GM23338 (cell line): ENCODE results near the gene MARCHF9. TPM values are rescaled to one million over a fixed set of nuclear protein-coding genes. Genes with fewer than 3 reads are reported as not detected.

Experiments used
- ATAC-seq: fragments of 200-7000 bp; cut with Tn5 transposase; 3 replicates; pipeline ENCODE4 v1.9.1; 2020
- DNase-seq: peaks from one replicate; pipeline ENCODE4 v3.0.0-alpha.2; 2015; ENCODE audit warnings: low spot score
- H2AFZ ChIP-seq: fragments of 200-600 bp; sonication (generic); 2 replicates; pipeline ENCODE4 v1.8.0; 2016; ENCODE audit warnings: antibody characterized with exemption, mild to moderate bottlenecking, moderate library complexity
- H3F3A ChIP-seq: fragments of 200-600 bp; sonication (generic); replicated peaks from 2 replicates; pipeline ENCODE4 v1.8.0; 2017; ENCODE audit warnings: antibody characterized with exemption, mixed run types, low read depth
- H3K27ac ChIP-seq: fragments of 200-600 bp; sonication (generic); 2 replicates; pipeline ENCODE4 v1.6.1; 2016; ENCODE audit warnings: low read depth
- H3K27me3 ChIP-seq: fragments of 200-600 bp; sonication (generic); 2 replicates; pipeline ENCODE4 v1.8.0; 2016; ENCODE audit warnings: mild to moderate bottlenecking, mixed run types, moderate library complexity; ENCODE audit not compliant: insufficient read depth
- H3K36me3 ChIP-seq: fragments of 200-600 bp; sonication (generic); 2 replicates; pipeline ENCODE4 v1.8.0; 2016; ENCODE audit warnings: mild to moderate bottlenecking; ENCODE audit not compliant: insufficient read depth
- H3K4me1 ChIP-seq: fragments of 200-600 bp; sonication (generic); 2 replicates; pipeline ENCODE4 v1.8.0; 2016; ENCODE audit warnings: mild to moderate bottlenecking, moderate library complexity; ENCODE audit not compliant: insufficient read depth
- H3K4me2 ChIP-seq: fragments of 200-600 bp; sonication (generic); 2 replicates; pipeline ENCODE4 v1.7.1; 2017; ENCODE audit warnings: mixed run types
- H3K4me3 ChIP-seq: fragments of 200-600 bp; sonication (generic); 2 replicates; pipeline ENCODE4 v1.6.1; 2016; ENCODE audit warnings: mixed run types
- H3K79me2 ChIP-seq: fragments of 200-600 bp; sonication (generic); replicated peaks from 2 replicates; pipeline ENCODE4 v1.8.0; 2017; ENCODE audit warnings: mild to moderate bottlenecking; ENCODE audit not compliant: insufficient read depth
- H3K9me2 ChIP-seq: fragments of 200-600 bp; sonication (generic); 2 replicates; pipeline ENCODE4 v1.8.0; 2017; ENCODE audit not compliant: insufficient read depth
- H4K20me1 ChIP-seq: fragments of 200-600 bp; sonication (generic); replicated peaks from 2 replicates; pipeline ENCODE4 v1.8.0; 2017; ENCODE audit warnings: mild to moderate bottlenecking; ENCODE audit not compliant: insufficient read depth
- H3K27ac Mint-ChIP-seq: 2 replicates; pipeline ENCODE4 v1.8.0; 2020; ENCODE audit warnings: inconsistent platforms, mild to moderate bottlenecking, moderate library complexity, mixed read lengths
- H3K27me3 Mint-ChIP-seq: 3 replicates; pipeline ENCODE4 v1.8.0; 2022; ENCODE audit warnings: low read depth, mild to moderate bottlenecking, moderate library complexity, mixed read lengths, inconsistent platforms; ENCODE audit not compliant: insufficient read depth, poor library complexity
- H3K36me3 Mint-ChIP-seq: 3 replicates; pipeline ENCODE4 v1.8.0; 2021; ENCODE audit warnings: low read depth, mild to moderate bottlenecking, inconsistent platforms, moderate library complexity, mixed read lengths
- H3K4me1 Mint-ChIP-seq: 3 replicates; pipeline ENCODE4 v1.8.0; 2020; ENCODE audit warnings: mild to moderate bottlenecking, inconsistent platforms, mixed read lengths
- H3K4me3 Mint-ChIP-seq: 3 replicates; pipeline ENCODE4 v1.8.0; 2021; ENCODE audit warnings: moderate library complexity, mild to moderate bottlenecking, inconsistent platforms, mixed read lengths
- H3K9me3 Mint-ChIP-seq: 3 replicates; pipeline ENCODE4 v1.8.0; 2020; ENCODE audit warnings: moderate library complexity, mild to moderate bottlenecking, inconsistent platforms, mixed read lengths
- CREB1 ChIP-seq: fragments of 250-450 bp; sonication (Bioruptor Pico); IDR thresholded peaks from 2 replicates; pipeline ENCODE4 v1.5.0; 2020; ENCODE audit warnings: low read depth, mild to moderate bottlenecking, moderate library complexity
- EZH2 ChIP-seq: fragments of 200-600 bp; sonication (generic); IDR thresholded peaks from one replicate; pipeline ENCODE4 v1.8.0; 2017; ENCODE audit warnings: antibody characterized with exemption, mild to moderate bottlenecking, low read depth; ENCODE audit not compliant: unreplicated experiment
- EZH2phosphoT487 ChIP-seq: fragments of 200-600 bp; sonication (generic); IDR thresholded peaks from one replicate; pipeline ENCODE4 v1.8.1; 2018; ENCODE audit warnings: antibody characterized with exemption; ENCODE audit not compliant: unreplicated experiment
- JUNB ChIP-seq: IDR thresholded peaks from one replicate; pipeline ENCODE4 v1.6.1; 2016; ENCODE audit warnings: antibody characterized with exemption; ENCODE audit not compliant: unreplicated experiment
- NANOG ChIP-seq: IDR thresholded peaks from 2 replicates; pipeline ENCODE4 v1.6.1; 2016; ENCODE audit warnings: antibody characterized with exemption, borderline replicate concordance
- POLR2AphosphoS5 ChIP-seq: IDR thresholded peaks from 2 replicates; pipeline ENCODE4 v1.6.1; 2016; ENCODE audit warnings: antibody characterized with exemption, low read depth
- STAT1 ChIP-seq: IDR thresholded peaks from one replicate; pipeline ENCODE4 v1.6.1; 2016; ENCODE audit warnings: antibody characterized with exemption; ENCODE audit not compliant: unreplicated experiment
- ZNF114 ChIP-seq: fragments of 250-450 bp; sonication (Bioruptor Pico); IDR thresholded peaks from 2 replicates; pipeline ENCODE4 v1.5.0; 2020; ENCODE audit warnings: mild to moderate bottlenecking, moderate library complexity
- ZNF331 ChIP-seq: fragments of 250-450 bp; sonication (Bioruptor Pico); IDR thresholded peaks from 2 replicates; pipeline ENCODE4 v1.5.0; 2020; ENCODE audit warnings: low read depth, mild to moderate bottlenecking, moderate library complexity
- polyA plus RNA-seq: library from polyadenylated mRNA; unstranded; fragments of >200 nt; fragmentation: Nextera tagmentation; extraction: Ambion mirVana; gene quantifications from 2 replicates; pipeline ENCODE4 v1.2.1, GENCODE V29; 2016
- total RNA-seq: library from RNA; depleted of rRNA; stranded (reverse); fragments of >200 nt; shearing (Covaris generic); gene quantifications from 2 replicates; pipeline ENCODE4 v1.2.3, GENCODE V29; 2014
- TF ChIP-seq, protein P1 (sequence below): fragments of 250-450 bp; sonication (Bioruptor Pico); IDR thresholded peaks from 2 replicates; pipeline ENCODE4 v1.5.0; 2020; ENCODE audit warnings: mild to moderate bottlenecking, moderate library complexity
- TF ChIP-seq, protein P2 (sequence below), 2 experiments: fragments of 200-600 bp in 1 of 2; sonication (generic) in 1 of 2; conservative IDR thresholded peaks; 2 replicates each; pipeline versions ENCODE4 v1.5.1 to v1.6.1; 2016 to 2017; ENCODE audit warnings: antibody characterized with exemption in 2 of 2, low read depth in 2 of 2, mild to moderate bottlenecking in 2 of 2, moderate library complexity in 1 of 2
- TF ChIP-seq, protein P3 (sequence below): IDR thresholded peaks from 2 replicates; pipeline ENCODE4 v1.6.1; 2016; ENCODE audit warnings: antibody characterized with exemption
- TF ChIP-seq, protein P4 (sequence below): IDR thresholded peaks from one replicate; pipeline ENCODE4 v1.6.1; 2018; ENCODE audit warnings: antibody characterized with exemption; ENCODE audit not compliant: unreplicated experiment

Gene MARCHF9
- total and polyA plus RNA-seq, 2 experiments from 2014 or later, result 2.9 to 3.3 TPM

DNA sequence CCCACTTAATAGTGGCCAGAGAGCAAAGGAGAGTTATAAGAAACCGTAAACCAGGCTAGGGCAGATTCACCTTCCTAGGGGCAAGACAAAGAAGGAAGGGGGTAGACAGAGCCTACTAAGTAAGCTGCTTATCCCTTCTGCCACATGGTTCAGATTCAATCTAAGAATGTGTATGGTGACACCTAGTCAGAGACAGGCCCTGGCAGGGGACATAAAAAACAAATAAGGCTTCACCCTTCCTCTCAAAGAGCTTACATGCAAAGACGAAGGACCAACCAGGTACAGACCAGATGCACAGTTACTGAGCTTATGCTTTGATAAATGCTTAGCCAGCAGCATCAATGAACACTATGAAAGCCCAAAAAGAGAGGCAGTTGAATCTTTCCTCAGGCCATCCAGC is 7.6 kb downstream of the MARCHF9 start:
- H3K27ac ChIP-seq, result no peak overlapping the region
- H3K27me3 ChIP-seq, result peaks cover 94% of the 10 kb centered on the region
- Mint-ChIP-seq H3K9me3 (no peaks in the 10 kb centered on the region), H3K4me3 (no peak overlapping the region), H3K27ac (no peak overlapping the region), H3K27me3 (peaks cover 68% of the 10 kb centered on the region), H3K36me3 (peaks cover under 1% of the 10 kb centered on the region; the same call in 2 of the 3 replicates), H3K4me1 (peaks cover 33% of the 10 kb centered on the region)
- no peaks in the 10 kb centered on the region for H3K9me2 ChIP-seq
- H4K20me1 ChIP-seq, result peaks cover under 1% of the 10 kb centered on the region; the same call in 1 of the 2 replicates
- no peaks in the 10 kb centered on the region for H3K79me2 ChIP-seq
- peaks cover 11% of the 10 kb centered on the region for H3F3A ChIP-seq
- H3K4me1 ChIP-seq, result peaks cover 19% of the 10 kb centered on the region; the same call in 1 of the 2 replicates
- no peak overlapping the region for H2AFZ ChIP-seq
- no peak overlapping the region for H3K4me2 ChIP-seq
- H3K4me3 ChIP-seq, result no peak overlapping the region
- DNase-seq (no peak), ATAC-seq (no peak)
- H3K36me3 ChIP-seq, result no peaks in the 10 kb centered on the region
- no peak for TF ChIP-seq JUNB
- TF ChIP-seq, protein P1, sequence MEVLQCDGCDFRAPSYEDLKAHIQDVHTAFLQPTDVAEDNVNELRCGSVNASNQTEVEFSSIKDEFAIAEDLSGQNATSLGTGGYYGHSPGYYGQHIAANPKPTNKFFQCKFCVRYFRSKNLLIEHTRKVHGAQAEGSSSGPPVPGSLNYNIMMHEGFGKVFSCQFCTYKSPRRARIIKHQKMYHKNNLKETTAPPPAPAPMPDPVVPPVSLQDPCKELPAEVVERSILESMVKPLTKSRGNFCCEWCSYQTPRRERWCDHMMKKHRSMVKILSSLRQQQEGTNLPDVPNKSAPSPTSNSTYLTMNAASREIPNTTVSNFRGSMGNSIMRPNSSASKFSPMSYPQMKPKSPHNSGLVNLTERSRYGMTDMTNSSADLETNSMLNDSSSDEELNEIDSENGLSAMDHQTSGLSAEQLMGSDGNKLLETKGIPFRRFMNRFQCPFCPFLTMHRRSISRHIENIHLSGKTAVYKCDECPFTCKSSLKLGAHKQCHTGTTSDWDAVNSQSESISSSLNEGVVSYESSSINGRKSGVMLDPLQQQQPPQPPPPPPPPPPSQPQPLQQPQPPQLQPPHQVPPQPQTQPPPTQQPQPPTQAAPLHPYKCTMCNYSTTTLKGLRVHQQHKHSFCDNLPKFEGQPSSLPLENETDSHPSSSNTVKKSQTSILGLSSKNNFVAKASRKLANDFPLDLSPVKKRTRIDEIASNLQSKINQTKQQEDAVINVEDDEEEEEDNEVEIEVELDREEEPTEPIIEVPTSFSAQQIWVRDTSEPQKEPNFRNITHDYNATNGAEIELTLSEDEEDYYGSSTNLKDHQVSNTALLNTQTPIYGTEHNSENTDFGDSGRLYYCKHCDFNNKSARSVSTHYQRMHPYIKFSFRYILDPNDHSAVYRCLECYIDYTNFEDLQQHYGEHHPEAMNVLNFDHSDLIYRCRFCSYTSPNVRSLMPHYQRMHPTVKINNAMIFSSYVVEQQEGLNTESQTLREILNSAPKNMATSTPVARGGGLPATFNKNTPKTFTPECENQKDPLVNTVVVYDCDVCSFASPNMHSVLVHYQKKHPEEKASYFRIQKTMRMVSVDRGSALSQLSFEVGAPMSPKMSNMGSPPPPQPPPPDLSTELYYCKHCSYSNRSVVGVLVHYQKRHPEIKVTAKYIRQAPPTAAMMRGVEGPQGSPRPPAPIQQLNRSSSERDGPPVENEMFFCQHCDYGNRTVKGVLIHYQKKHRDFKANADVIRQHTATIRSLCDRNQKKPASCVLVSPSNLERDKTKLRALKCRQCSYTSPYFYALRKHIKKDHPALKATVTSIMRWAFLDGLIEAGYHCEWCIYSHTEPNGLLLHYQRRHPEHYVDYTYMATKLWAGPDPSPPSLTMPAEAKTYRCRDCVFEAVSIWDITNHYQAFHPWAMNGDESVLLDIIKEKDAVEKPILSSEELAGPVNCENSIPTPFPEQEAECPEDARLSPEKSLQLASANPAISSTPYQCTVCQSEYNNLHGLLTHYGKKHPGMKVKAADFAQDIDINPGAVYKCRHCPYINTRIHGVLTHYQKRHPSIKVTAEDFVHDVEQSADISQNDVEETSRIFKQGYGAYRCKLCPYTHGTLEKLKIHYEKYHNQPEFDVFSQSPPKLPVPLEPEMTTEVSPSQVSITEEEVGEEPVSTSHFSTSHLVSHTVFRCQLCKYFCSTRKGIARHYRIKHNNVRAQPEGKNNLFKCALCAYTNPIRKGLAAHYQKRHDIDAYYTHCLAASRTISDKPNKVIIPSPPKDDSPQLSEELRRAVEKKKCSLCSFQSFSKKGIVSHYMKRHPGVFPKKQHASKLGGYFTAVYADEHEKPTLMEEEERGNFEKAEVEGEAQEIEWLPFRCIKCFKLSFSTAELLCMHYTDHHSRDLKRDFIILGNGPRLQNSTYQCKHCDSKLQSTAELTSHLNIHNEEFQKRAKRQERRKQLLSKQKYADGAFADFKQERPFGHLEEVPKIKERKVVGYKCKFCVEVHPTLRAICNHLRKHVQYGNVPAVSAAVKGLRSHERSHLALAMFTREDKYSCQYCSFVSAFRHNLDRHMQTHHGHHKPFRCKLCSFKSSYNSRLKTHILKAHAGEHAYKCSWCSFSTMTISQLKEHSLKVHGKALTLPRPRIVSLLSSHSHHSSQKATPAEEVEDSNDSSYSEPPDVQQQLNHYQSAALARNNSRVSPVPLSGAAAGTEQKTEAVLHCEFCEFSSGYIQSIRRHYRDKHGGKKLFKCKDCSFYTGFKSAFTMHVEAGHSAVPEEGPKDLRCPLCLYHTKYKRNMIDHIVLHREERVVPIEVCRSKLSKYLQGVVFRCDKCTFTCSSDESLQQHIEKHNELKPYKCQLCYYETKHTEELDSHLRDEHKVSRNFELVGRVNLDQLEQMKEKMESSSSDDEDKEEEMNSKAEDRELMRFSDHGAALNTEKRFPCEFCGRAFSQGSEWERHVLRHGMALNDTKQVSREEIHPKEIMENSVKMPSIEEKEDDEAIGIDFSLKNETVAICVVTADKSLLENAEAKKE, result no peak
- no peak for TF ChIP-seq NANOG
- TF ChIP-seq STAT1, result no peak
- no peak for TF ChIP-seq EZH2
- no peak for TF ChIP-seq POLR2AphosphoS5
- TF ChIP-seq ZNF331 (CRISPR knock-in tag), result no peak
- no peak for TF ChIP-seq ZNF114 (CRISPR knock-in tag)
- no peak for TF ChIP-seq EZH2phosphoT487
- TF ChIP-seq, protein P2, sequence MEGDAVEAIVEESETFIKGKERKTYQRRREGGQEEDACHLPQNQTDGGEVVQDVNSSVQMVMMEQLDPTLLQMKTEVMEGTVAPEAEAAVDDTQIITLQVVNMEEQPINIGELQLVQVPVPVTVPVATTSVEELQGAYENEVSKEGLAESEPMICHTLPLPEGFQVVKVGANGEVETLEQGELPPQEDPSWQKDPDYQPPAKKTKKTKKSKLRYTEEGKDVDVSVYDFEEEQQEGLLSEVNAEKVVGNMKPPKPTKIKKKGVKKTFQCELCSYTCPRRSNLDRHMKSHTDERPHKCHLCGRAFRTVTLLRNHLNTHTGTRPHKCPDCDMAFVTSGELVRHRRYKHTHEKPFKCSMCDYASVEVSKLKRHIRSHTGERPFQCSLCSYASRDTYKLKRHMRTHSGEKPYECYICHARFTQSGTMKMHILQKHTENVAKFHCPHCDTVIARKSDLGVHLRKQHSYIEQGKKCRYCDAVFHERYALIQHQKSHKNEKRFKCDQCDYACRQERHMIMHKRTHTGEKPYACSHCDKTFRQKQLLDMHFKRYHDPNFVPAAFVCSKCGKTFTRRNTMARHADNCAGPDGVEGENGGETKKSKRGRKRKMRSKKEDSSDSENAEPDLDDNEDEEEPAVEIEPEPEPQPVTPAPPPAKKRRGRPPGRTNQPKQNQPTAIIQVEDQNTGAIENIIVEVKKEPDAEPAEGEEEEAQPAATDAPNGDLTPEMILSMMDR (conservative IDR thresholded peaks at IDR 0.05; ENCODE audit: low read depth in 2 of 2), result no peak
- TF ChIP-seq, protein P3, sequence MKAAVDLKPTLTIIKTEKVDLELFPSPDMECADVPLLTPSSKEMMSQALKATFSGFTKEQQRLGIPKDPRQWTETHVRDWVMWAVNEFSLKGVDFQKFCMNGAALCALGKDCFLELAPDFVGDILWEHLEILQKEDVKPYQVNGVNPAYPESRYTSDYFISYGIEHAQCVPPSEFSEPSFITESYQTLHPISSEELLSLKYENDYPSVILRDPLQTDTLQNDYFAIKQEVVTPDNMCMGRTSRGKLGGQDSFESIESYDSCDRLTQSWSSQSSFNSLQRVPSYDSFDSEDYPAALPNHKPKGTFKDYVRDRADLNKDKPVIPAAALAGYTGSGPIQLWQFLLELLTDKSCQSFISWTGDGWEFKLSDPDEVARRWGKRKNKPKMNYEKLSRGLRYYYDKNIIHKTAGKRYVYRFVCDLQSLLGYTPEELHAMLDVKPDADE, result no peak
- TF ChIP-seq, protein P4, sequence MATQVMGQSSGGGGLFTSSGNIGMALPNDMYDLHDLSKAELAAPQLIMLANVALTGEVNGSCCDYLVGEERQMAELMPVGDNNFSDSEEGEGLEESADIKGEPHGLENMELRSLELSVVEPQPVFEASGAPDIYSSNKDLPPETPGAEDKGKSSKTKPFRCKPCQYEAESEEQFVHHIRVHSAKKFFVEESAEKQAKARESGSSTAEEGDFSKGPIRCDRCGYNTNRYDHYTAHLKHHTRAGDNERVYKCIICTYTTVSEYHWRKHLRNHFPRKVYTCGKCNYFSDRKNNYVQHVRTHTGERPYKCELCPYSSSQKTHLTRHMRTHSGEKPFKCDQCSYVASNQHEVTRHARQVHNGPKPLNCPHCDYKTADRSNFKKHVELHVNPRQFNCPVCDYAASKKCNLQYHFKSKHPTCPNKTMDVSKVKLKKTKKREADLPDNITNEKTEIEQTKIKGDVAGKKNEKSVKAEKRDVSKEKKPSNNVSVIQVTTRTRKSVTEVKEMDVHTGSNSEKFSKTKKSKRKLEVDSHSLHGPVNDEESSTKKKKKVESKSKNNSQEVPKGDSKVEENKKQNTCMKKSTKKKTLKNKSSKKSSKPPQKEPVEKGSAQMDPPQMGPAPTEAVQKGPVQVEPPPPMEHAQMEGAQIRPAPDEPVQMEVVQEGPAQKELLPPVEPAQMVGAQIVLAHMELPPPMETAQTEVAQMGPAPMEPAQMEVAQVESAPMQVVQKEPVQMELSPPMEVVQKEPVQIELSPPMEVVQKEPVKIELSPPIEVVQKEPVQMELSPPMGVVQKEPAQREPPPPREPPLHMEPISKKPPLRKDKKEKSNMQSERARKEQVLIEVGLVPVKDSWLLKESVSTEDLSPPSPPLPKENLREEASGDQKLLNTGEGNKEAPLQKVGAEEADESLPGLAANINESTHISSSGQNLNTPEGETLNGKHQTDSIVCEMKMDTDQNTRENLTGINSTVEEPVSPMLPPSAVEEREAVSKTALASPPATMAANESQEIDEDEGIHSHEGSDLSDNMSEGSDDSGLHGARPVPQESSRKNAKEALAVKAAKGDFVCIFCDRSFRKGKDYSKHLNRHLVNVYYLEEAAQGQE, result no peak
- no peak for TF ChIP-seq CREB1
